ENCODE results near the gene P2RX7.

DNA sequence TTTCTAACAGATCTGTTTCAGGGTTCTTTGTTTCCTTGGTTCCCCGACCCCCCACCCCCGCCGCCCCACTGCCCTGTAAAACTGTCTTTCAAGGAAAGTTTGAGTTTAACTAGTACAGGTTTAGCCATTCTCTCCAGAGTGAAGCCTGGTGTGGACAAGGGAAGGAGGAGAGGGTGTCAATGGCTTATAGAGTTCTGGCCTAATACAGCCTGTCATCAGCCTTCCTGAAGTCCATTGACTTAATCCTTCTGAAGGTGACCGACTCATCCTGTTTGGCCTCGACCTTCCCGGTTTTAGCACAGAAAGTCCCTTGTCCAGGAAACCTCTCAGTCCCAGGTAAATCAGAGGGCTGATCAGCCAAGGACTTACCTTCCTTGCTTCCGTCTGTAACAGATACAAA lies 66.3 kb downstream of the P2RX7 start:
- TF ChIP-seq, protein P1, sequence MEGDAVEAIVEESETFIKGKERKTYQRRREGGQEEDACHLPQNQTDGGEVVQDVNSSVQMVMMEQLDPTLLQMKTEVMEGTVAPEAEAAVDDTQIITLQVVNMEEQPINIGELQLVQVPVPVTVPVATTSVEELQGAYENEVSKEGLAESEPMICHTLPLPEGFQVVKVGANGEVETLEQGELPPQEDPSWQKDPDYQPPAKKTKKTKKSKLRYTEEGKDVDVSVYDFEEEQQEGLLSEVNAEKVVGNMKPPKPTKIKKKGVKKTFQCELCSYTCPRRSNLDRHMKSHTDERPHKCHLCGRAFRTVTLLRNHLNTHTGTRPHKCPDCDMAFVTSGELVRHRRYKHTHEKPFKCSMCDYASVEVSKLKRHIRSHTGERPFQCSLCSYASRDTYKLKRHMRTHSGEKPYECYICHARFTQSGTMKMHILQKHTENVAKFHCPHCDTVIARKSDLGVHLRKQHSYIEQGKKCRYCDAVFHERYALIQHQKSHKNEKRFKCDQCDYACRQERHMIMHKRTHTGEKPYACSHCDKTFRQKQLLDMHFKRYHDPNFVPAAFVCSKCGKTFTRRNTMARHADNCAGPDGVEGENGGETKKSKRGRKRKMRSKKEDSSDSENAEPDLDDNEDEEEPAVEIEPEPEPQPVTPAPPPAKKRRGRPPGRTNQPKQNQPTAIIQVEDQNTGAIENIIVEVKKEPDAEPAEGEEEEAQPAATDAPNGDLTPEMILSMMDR (conservative IDR thresholded peaks at IDR 0.05; ENCODE audit: low read depth, low read length) = no peak
- no peak for TF ChIP-seq EZH2phosphoT487 (IDR thresholded peaks at IDR 0.05; ENCODE audit: borderline replicate concordance, low read length)

All from PC-3 (cell line).